Chondrocyte (in vitro differentiated cells): ENCODE measurements around the gene CPVL. TPM values are rescaled to one million over a fixed set of nuclear protein-coding genes. Genes with fewer than 3 reads are reported as not detected.

Source experiments
- DNase-seq: peaks from one replicate; pipeline ENCODE4 v3.0.0; 2021; ENCODE audit warnings: mixed read lengths, low spot score
- H3K27ac Mint-ChIP-seq: one replicate; pipeline ENCODE4 v1.8.0; 2021; ENCODE audit warnings: mild to moderate bottlenecking, moderate library complexity, mixed read lengths; ENCODE audit not compliant: unreplicated experiment
- H3K27me3 Mint-ChIP-seq: 2 replicates; pipeline ENCODE4 v1.8.0; 2021; ENCODE audit warnings: low read depth, mixed read lengths
- H3K36me3 Mint-ChIP-seq: 2 replicates; pipeline ENCODE4 v1.8.0; 2021; ENCODE audit warnings: low read depth, mixed read lengths
- H3K4me1 Mint-ChIP-seq: 2 replicates; pipeline ENCODE4 v1.8.0; 2021; ENCODE audit warnings: low read depth, mild to moderate bottlenecking, mixed read lengths
- H3K4me3 Mint-ChIP-seq: one replicate; pipeline ENCODE4 v1.8.0; 2021; ENCODE audit warnings: mild to moderate bottlenecking, moderate library complexity, mixed read lengths; ENCODE audit not compliant: unreplicated experiment
- H3K9me3 Mint-ChIP-seq: 2 replicates; pipeline ENCODE4 v1.8.0; 2021; ENCODE audit warnings: low read depth, mixed read lengths
- CTCF ChIP-seq: fragments of 200-600 bp; sonication (generic); IDR thresholded peaks from 2 replicates; pipeline ENCODE4 v1.5.0; 2021; ENCODE audit warnings: antibody characterized with exemption, mild to moderate bottlenecking, moderate library complexity
- total RNA-seq: library from RNA; stranded (reverse); gene quantifications from 3 replicates; pipeline ENCODE4 v1.2.1, GENCODE V29; 2021

The CPVL gene
- total RNA-seq, 1 donor from 2014 or later: 4.9 TPM

GRCh38 chr7:29147821-29148220, 1.5 kb upstream of the CPVL start:
- no peaks in the 10 kb centered on the region for H3K9me3 Mint-ChIP-seq
- peaks cover 15% of the 10 kb centered on the region for H3K27me3 Mint-ChIP-seq
- H3K4me1 Mint-ChIP-seq: peaks cover 15% of the 10 kb centered on the region
- H3K36me3 Mint-ChIP-seq: peaks cover 2% of the 10 kb centered on the region
- no peak overlapping the region for H3K4me3 Mint-ChIP-seq
- H3K27ac Mint-ChIP-seq: no peak overlapping the region
- no peak for DNase-seq
- TF ChIP-seq CTCF: no peak

DNA sequence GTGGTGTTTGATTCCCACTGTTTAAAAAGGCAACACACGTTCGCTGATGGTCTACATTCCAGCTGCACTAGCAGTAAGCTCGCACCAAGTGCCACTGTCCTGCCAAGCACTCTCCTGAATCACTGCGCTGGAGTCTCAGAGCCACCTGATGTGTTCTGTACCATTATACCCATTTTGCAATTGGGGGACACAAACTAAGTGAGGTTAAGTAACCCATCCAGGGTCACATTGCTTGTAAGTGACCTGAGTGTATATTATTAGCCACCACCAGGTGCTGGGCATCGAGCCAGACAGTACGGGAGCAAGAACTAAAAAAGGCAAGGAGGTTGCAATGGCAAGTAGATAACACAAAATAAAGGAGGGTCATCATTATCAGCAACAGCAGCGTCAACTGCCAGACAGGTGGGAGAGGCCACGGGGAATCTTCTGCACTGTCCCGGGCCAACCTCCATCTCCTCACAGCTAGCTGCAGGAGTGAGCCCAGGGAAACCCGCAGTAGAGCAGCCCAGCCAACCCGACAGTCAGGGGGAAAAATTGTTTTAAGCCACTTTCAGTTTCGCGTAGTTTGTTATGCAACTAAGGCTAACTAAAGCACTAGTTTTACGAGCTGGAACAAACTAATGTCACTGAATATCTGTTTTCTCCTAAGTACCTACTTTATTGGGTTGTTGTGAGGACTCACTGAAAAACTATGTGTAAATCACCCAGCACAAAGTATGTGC, 712 bp upstream of the CPVL start:
- no peak for TF ChIP-seq CTCF
- no peak for DNase-seq
- no peak overlapping the region for H3K27ac Mint-ChIP-seq
- peaks cover 15% of the 10 kb centered on the region for H3K4me1 Mint-ChIP-seq
- H3K27me3 Mint-ChIP-seq: peaks cover 13% of the 10 kb centered on the region
- peaks cover 2% of the 10 kb centered on the region for H3K36me3 Mint-ChIP-seq
- H3K4me3 Mint-ChIP-seq: peak overlapping the region; percentile 88
- no peaks in the 10 kb centered on the region for H3K9me3 Mint-ChIP-seq

- DNase-seq: no peak
- peak overlapping the region; percentile 88 for H3K4me3 Mint-ChIP-seq
- no peak overlapping the region for H3K27ac Mint-ChIP-seq
These were observed 732 bp downstream of the CPVL start for GRCh38 chr7:29145553-29146056.

DNA sequence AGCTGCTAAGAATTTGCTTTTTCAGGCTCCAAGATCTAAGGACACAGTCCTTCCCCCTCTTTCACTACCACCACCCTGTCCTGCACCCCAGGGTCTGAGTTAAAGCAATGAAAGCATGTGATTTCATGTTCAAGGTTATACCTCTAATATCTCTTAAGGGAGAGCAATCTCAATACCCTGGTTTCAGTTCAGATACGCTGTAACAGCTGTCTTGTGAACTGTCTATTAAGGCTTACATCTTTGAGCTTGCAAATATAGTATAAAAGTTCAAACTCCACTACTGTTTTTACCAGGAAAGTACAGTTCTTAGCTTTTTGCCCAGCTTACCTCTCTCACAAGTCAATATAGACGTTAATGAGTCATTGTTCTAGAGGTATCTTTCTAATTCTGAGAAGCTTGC, 2.6 kb downstream of the CPVL start:
- no peak for TF ChIP-seq CTCF
- no peak overlapping the region for H3K4me3 Mint-ChIP-seq
- H3K36me3 Mint-ChIP-seq: peaks cover 2% of the 10 kb centered on the region
- H3K4me1 Mint-ChIP-seq: peaks cover 15% of the 10 kb centered on the region
- peaks cover 13% of the 10 kb centered on the region for H3K27me3 Mint-ChIP-seq
- DNase-seq: no peak
- no peak overlapping the region for H3K27ac Mint-ChIP-seq
- H3K9me3 Mint-ChIP-seq: no peaks in the 10 kb centered on the region

More at GRCh38 chr7:29145553-29146056, 732 bp downstream of the CPVL start:
- H3K27me3 Mint-ChIP-seq: peaks cover 13% of the 10 kb centered on the region
- TF ChIP-seq CTCF: no peak
- peaks cover 2% of the 10 kb centered on the region for H3K36me3 Mint-ChIP-seq
- H3K4me1 Mint-ChIP-seq: peaks cover 15% of the 10 kb centered on the region
- H3K9me3 Mint-ChIP-seq: no peaks in the 10 kb centered on the region

GRCh38 chr7:29142021-29142727, 4.2 kb downstream of the CPVL start:
- no peak for TF ChIP-seq CTCF
- DNase-seq: no peak
- Mint-ChIP-seq H3K4me1 (peaks cover 15% of the 10 kb centered on the region), H3K4me3 (no peak overlapping the region), H3K36me3 (no peaks in the 10 kb centered on the region), H3K9me3 (no peaks in the 10 kb centered on the region), H3K27me3 (peaks cover 13% of the 10 kb centered on the region), H3K27ac (no peak overlapping the region)
